Measurements from ENCODE around the gene NAT14.
"Not testable (repeated sequence)": the region's sequence is repeated elsewhere in the genome, so short reads cannot be mapped to it uniquely, and the experiment has no call there.

NAT14 gene

GRCh38 chr19:55494172-55494761 is 9.3 kb downstream of the NAT14 start:
- TF ChIP-seq CTCF (conservative IDR thresholded peaks at IDR 0.05), result no peak
- TF ChIP-seq ZFX (IDR thresholded peaks at IDR 0.05), result no peak
- H3K27ac ChIP-seq, result no peak overlapping the region

- no peak overlapping the region for H3K27ac ChIP-seq
- TF ChIP-seq CTCF (conservative IDR thresholded peaks at IDR 0.05) (no peak), ZFX (IDR thresholded peaks at IDR 0.05) (no peak)
Measured at GRCh38 chr19:55495646-55496349, 10.8 kb downstream of the NAT14 start.

GRCh38 chr19:55496820-55497219 is 11.8 kb downstream of the NAT14 start:
- H3K27ac ChIP-seq, result not testable (repeated sequence)

GRCh38 chr19:55497763-55498162 is 12.8 kb downstream of the NAT14 start:
- no peak for TF ChIP-seq ZFX (IDR thresholded peaks at IDR 0.05)
- TF ChIP-seq CTCF (conservative IDR thresholded peaks at IDR 0.05), result no peak

GRCh38 chr19:55498246-55498840 is 13.4 kb downstream of the NAT14 start:
- no peak overlapping the region for H3K27ac ChIP-seq
- no peak for TF ChIP-seq ZFX (IDR thresholded peaks at IDR 0.05)
- no peak for TF ChIP-seq CTCF (conservative IDR thresholded peaks at IDR 0.05)

More at GRCh38 chr19:55497763-55498162, 12.8 kb downstream of the NAT14 start:
- no peak overlapping the region for H3K27ac ChIP-seq

GRCh38 chr19:55500368-55500952 is 15.5 kb downstream of the NAT14 start:
- H3K27ac ChIP-seq, result no peak overlapping the region
- TF ChIP-seq CTCF (conservative IDR thresholded peaks at IDR 0.05), result no peak
- no peak for TF ChIP-seq ZFX (IDR thresholded peaks at IDR 0.05)

GRCh38 chr19:55502197-55502952 is 17.4 kb downstream of the NAT14 start:
- TF ChIP-seq ZFX (IDR thresholded peaks at IDR 0.05) (no peak), CTCF (conservative IDR thresholded peaks at IDR 0.05) (no peak)

More at GRCh38 chr19:55502197-55502952, 17.4 kb downstream of the NAT14 start:
- no peak overlapping the region for H3K27ac ChIP-seq
